Measurements from ENCODE around the gene PRSS21. TPM values are rescaled to one million over a fixed set of nuclear protein-coding genes. Genes with fewer than 3 reads are reported as not detected.

PRSS21 gene
- total and polyA plus RNA-seq, 10 of the 15 experiments (the other 5 are each of a cell fraction or from before 2014, with no cell fraction given): 5.3 to 73.4 (median 40.1) TPM; not detected in 1

- ChIA-PET POLR2A (no interaction called here), SMC1A (ENCODE audit: uncharacterized antibody, unreplicated experiment) (no interaction called here), RAD21 (ENCODE audit: unreplicated experiment) (no interaction called here), CTCF (no interaction called here)
- Histone ChIP-seq H3K4me2 (ENCODE audit: control insufficient read depth, insufficient read depth) (no peak overlapping the region), H4K20me1 (ENCODE audit: control insufficient read depth, insufficient read depth) (no peaks in the 10 kb centered on the region), H2AFZ (ENCODE audit: control insufficient read depth, low read depth, low read length) (no peak overlapping the region), H3K27me3 (replicated peaks in 1 of 2; ENCODE audit: control insufficient read depth in 2 of 2, insufficient read depth in 2 of 2, low read length in 1 of 2) (peaks cover 0 to 2% of the 10 kb centered on the region in 2 experiments; a peak in 3 of 4 replicates), H3K36me3 (ENCODE audit: control insufficient read depth in 2 of 2, insufficient read depth in 2 of 2, low read length in 1 of 2) (no peaks in the 10 kb centered on the region), H3K9me3 (replicated peaks; ENCODE audit: control insufficient read depth, insufficient read depth, low read length) (no peaks in the 10 kb centered on the region), H3K4me1 (ENCODE audit: control insufficient read depth, insufficient read depth, low read length) (no peaks in the 10 kb centered on the region), H3K27ac (ENCODE audit: control insufficient read depth, insufficient read depth) (no peak overlapping the region), H3K4me3 (no peak overlapping the region), H3K9ac (ENCODE audit: control insufficient read depth, insufficient read depth, low read length) (no peak overlapping the region), H3K79me2 (ENCODE audit: control insufficient read depth, insufficient read depth, low read length) (no peaks in the 10 kb centered on the region)
- FAIRE-seq (no peak), DNase-seq (ENCODE audit: low read depth, low spot score) (no peak), ATAC-seq (no peak)
- in situ Hi-C loops (cut with MboI) (no loop called here), intact Hi-C loops (cut with micrococcal nuclease; ENCODE audit: unreplicated experiment) (no loop called here)
- no TSS peak for BruUV-seq (replicated peaks)
- 47% methylated on average over 7 of the region's 7 CpGs for WGBS (ENCODE audit: insufficient coverage, insufficient replicate concordance, low lambda C conversion rate, missing lambda C conversion rate)
- no peak for TF ChIP-seq ATF2 (IDR thresholded peaks at IDR 0.05; ENCODE audit: low read length)
- no peak for TF ChIP-seq CBFB (IDR thresholded peaks at IDR 0.05; ENCODE audit: low read depth)
- TF ChIP-seq RELA (IDR thresholded peaks at IDR 0.05; ENCODE audit: borderline replicate concordance, partially characterized antibody): no peak
- TF ChIP-seq REST (IDR thresholded peaks at IDR 0.05; ENCODE audit: low read depth, low read length): no peak
- no peak for TF ChIP-seq MTA2 (IDR thresholded peaks at IDR 0.05; ENCODE audit: low read depth)
- TF ChIP-seq STAT1 (conservative IDR thresholded peaks at IDR 0.05): no peak
- no peak for TF ChIP-seq ZNF384 (IDR thresholded peaks at IDR 0.05; ENCODE audit: borderline replicate concordance, low read depth, low read length)
- TF ChIP-seq ZNF687 (IDR thresholded peaks at IDR 0.05): no peak
- TF ChIP-seq BCL11A (IDR thresholded peaks at IDR 0.05; ENCODE audit: low read depth, low read length): no peak
- no peak for TF ChIP-seq MYC (IDR thresholded peaks at IDR 0.05; ENCODE audit: insufficient read depth, insufficient read length, insufficient replicate concordance, low read length, severe bottlenecking)
- no peak for TF ChIP-seq ESRRA (IDR thresholded peaks at IDR 0.05; ENCODE audit: low read length)
- TF ChIP-seq CHD2 (IDR thresholded peaks at IDR 0.05; ENCODE audit: borderline replicate concordance, low read depth, low read length): no peak
- TF ChIP-seq SMAD5 (IDR thresholded peaks at IDR 0.05; ENCODE audit: low read depth): no peak
Observed at GRCh38 chr16:2795395-2796143, 21.5 kb upstream of the PRSS21 start.

Measured in GM12878 (cell line).